Activated T-cell treated with anti-CD3 and anti-CD28 coated beads, Interleukin-2, amount 50 U/mL, for 4 hours (primary cell): Measurements from ENCODE around the gene SCUBE3. TPM values are rescaled to one million over a fixed set of nuclear protein-coding genes. Genes with fewer than 3 reads are reported as not detected.

Source experiments
- ATAC-seq, 2 donors: fragments of 200-7000 bp; cut with Tn5 transposase; one replicate each; pipeline ENCODE4 v1.10.0; 2021
- DNase-seq: peaks from one replicate; pipeline ENCODE4 v3.0.0-alpha.2; 2020
- H3K27me3 Mint-ChIP-seq: one replicate; pipeline ENCODE4 v1.8.0; 2021; ENCODE audit warnings: low read depth, mixed read lengths
- H3K36me3 Mint-ChIP-seq: one replicate; pipeline ENCODE4 v1.8.0; 2022; ENCODE audit warnings: mixed read lengths; ENCODE audit not compliant: insufficient read depth
- H3K4me1 Mint-ChIP-seq: one replicate; pipeline ENCODE4 v1.8.0; 2021; ENCODE audit warnings: low read depth, mixed read lengths
- H3K4me3 Mint-ChIP-seq: one replicate; pipeline ENCODE4 v1.8.0; 2021; ENCODE audit warnings: mild to moderate bottlenecking, moderate library complexity, mixed read lengths
- H3K9me3 Mint-ChIP-seq: one replicate; pipeline ENCODE4 v1.8.0; 2021; ENCODE audit warnings: mixed read lengths
- total RNA-seq, 3 donors: library from RNA; stranded (reverse); gene quantifications; one replicate each; pipeline ENCODE4 v1.2.1, GENCODE V29; 2021

SCUBE3 gene
- total RNA-seq: under 1 TPM in 1 of 3 donors, not detected in 2; 0.03 TPM

DNA sequence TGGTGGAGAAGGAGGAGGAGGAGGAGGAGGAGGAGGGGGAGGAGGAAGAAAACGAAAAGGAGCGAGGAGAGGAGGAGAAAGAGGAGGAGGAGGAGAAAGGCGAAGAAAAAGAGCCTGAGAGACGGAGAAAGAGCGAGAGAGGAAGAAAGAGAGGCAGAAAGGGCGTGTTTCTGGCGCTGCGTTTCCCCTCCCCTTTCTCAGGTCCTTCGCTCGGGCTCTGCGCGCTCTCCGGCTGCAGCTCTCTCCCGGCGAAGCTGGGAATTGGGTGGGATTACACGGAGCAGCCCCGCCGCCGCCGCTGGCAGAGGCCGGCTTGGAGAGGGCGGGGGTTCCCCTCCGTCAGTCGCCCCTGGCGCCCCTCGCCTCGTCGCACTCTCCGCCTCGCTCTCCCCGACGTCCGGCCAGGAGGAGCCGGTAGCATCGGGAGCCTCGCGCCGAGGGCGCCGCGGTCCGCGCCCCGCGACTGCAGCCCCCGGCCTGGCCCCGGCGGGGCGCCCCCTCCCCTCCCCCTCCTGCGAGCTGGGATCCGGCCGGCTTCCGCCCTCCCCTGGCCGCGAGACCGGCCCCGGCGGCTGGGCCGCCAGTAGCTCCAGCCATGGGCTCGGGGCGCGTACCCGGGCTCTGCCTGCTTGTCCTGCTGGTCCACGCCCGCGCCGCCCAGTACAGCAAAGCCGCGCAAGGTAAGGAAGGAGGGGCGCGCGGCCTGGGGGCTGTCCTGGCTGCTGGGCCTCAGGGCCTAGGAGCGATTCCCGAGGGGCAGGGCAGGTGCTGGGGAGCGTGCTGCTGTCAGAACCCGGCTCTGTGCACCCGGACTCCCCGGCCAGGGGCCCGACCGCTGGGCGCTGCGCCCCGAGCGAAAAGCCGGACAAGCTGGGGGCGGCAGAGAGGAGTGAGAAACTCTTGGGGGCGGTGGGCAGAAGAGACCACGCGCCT lies at the start of gene SCUBE3:
Gene SCUBE3, plus strand, starts transcription at position 133 of the 933 bp plus-strand sequence. Its CDS starts 463 bp downstream, at position 596.
- H3K9me3 Mint-ChIP-seq: no peaks in the 10 kb centered on the region
- peak within 1 kb of the TSS; percentile 66 for H3K4me3 Mint-ChIP-seq
- H3K4me1 Mint-ChIP-seq: peaks cover 6% of the 10 kb centered on the region
- ATAC-seq (peak; percentile 59 to 67), DNase-seq (no peak)
- H3K36me3 Mint-ChIP-seq: peaks cover 3% of the 10 kb centered on the region
- H3K27me3 Mint-ChIP-seq: peaks cover 72% of the 10 kb centered on the region

DNA sequence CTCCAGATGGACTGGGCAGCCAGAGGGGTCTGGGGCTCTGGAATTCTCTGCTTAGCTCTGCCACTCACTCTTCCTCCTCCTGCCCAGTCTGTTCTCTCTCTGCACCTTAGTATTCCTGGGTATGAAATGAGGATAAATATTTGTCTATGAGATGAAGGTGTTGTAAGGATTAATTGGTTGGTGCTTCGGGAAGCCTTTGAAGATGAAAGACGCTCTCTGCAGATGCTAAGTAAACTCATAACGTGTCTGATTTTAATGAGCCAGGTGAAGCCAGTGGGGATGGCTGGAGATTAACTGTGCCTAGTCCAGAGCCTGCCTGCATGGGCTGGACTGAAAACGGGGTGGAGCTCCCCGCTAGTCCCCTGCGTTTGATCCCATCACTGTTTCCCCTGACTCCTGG lies 49.5 kb upstream of the SCUBE3 start:
- Mint-ChIP-seq H3K9me3 (no peaks in the 10 kb centered on the region), H3K36me3 (no peaks in the 10 kb centered on the region), H3K27me3 (peaks cover 11% of the 10 kb centered on the region), H3K4me1 (no peaks in the 10 kb centered on the region), H3K4me3 (no peak overlapping the region)
- ATAC-seq (no peak), DNase-seq (no peak)

DNA sequence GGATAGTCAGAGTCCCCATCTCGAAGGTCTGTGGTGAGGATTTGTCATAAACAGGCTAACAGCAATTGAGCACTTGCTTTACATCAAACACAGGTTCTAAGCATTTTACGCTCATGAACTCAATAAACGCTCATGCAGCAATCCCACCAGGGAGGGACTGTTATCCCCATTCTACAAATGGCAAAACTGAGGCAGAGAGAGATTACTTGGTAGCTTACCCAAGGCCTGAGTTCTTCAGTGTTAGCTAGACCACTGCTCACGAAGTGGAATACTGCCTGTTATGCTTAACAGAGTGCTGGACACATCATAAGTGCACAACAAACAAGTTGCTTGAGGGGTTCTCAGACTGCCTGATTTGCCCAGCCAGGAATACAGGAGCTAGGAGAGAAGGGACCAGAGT lies 48.9 kb upstream of the SCUBE3 start:
- no peaks in the 10 kb centered on the region for H3K9me3 Mint-ChIP-seq
- DNase-seq (no peak), ATAC-seq (no peak)
- peaks cover 11% of the 10 kb centered on the region for H3K27me3 Mint-ChIP-seq
- no peaks in the 10 kb centered on the region for H3K36me3 Mint-ChIP-seq
- H3K4me1 Mint-ChIP-seq: no peaks in the 10 kb centered on the region
- no peak overlapping the region for H3K4me3 Mint-ChIP-seq

DNA sequence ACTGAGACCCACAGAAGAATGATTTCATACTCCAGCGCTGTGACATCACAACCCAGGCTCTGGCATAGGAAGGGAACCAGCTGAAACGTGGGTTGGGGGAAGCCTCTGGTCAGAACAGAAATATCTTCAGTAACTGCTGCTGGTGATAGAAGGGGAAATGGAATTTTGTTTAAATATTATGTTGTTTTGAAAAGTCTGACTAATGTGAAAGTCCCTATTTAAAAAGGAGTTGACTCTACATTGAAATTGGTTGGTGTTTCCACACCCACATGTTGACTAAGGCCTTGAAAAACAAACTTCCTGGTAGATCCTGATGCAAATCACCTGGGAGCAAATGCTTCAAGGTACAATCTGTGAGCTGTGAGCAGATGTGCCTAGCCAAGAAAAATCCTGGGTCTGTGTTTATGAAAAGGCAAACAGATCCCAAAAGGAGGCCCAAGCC lies 48.1 kb upstream of the SCUBE3 start:
- peaks cover 14% of the 10 kb centered on the region for H3K27me3 Mint-ChIP-seq
- no peak for DNase-seq
- H3K9me3 Mint-ChIP-seq: no peaks in the 10 kb centered on the region
- no peak for ATAC-seq
- H3K4me3 Mint-ChIP-seq: no peak overlapping the region
- no peaks in the 10 kb centered on the region for H3K36me3 Mint-ChIP-seq
- no peaks in the 10 kb centered on the region for H3K4me1 Mint-ChIP-seq

DNA sequence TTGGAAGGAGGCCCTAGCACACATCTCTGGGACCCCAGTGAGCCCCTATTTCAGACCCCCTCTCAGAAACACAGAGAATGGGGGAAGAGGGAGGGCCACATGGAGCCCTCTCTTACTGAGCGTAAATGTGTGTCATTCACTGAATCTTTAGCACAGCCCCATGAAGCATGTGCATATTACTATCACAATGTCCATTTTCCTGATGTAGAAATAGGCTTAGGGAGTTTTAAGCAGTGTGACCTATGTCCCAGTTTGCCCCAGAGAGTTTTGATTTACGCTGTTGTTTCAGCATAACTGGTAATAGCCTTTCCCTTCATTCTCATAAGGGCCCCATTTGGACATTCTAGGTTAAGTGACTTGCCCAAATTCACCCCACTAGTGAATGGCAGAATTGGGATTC lies 47.6 kb upstream of the SCUBE3 start:
- Mint-ChIP-seq H3K4me1 (no peaks in the 10 kb centered on the region), H3K36me3 (no peaks in the 10 kb centered on the region), H3K27me3 (peaks cover 16% of the 10 kb centered on the region), H3K4me3 (no peak overlapping the region), H3K9me3 (no peaks in the 10 kb centered on the region)
- DNase-seq (no peak), ATAC-seq (no peak)

DNA sequence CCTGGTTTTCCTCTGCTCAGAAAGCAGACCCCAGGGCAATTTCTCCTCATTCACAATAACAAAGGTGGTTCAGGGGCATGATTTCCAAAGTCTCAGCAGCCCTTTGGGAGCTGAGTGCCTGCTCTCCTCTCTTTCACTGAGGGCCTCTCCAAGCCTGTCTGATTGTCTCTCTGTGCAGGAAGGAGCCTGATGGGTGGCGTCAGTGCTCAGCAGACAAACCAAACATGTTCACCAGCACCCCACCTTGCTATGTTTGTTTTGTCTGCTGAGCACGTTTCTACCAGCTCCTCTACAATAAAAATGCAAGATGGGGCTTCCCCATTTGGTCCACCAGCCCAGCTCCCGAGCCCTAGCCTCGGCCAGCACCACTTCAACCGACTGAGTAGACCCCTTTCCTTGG lies 47.2 kb upstream of the SCUBE3 start:
- Mint-ChIP-seq H3K27me3 (peaks cover 16% of the 10 kb centered on the region), H3K9me3 (no peaks in the 10 kb centered on the region), H3K4me1 (no peaks in the 10 kb centered on the region), H3K36me3 (no peaks in the 10 kb centered on the region), H3K4me3 (no peak overlapping the region)
- ATAC-seq: no peak
- no peak for DNase-seq

DNA sequence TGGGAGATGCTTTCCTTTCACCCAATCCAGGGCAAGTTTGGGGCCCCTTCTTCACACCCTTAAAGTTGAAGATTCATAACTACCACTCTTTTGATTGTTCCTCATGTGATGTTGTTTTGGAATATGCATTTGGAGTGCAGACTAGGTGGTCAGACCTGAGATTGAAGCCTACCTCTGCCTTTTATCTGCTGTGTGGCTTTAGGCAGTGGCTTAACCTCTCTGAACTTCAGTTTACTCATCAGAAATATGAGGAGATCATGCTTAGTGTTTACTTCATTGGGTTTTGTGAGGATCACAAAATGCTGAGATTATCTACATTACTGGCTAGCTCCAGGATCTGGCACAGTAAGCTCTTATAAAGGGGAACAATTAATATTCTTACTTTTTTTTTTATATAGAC lies 46.3 kb upstream of the SCUBE3 start:
- no peaks in the 10 kb centered on the region for H3K36me3 Mint-ChIP-seq
- ATAC-seq: no peak
- no peaks in the 10 kb centered on the region for H3K9me3 Mint-ChIP-seq
- peaks cover 16% of the 10 kb centered on the region for H3K27me3 Mint-ChIP-seq
- no peaks in the 10 kb centered on the region for H3K4me1 Mint-ChIP-seq
- no peak overlapping the region for H3K4me3 Mint-ChIP-seq
- DNase-seq: no peak

DNA sequence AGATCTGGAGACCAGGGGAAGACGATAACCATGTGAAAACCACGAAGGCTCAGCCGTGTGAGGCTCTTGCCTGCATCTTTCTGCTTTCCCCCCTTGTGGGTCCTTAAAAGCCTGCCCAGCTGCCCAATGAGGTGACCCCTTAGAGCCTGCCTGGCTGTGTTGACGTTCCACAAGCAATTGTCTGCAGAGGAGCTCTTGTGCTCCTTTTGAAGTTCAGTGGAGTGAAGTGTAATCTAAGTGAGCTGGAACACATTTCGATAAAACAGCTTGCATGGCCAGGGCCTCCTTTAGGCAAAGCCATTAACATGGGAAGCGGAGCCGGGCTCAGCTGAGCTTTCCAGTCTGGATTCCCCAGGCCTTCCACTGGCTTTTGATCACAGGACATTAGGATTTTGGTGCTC lies 45.3 kb upstream of the SCUBE3 start:
- H3K36me3 Mint-ChIP-seq: no peaks in the 10 kb centered on the region
- H3K4me1 Mint-ChIP-seq: peaks cover 3% of the 10 kb centered on the region
- no peak for ATAC-seq
- H3K4me3 Mint-ChIP-seq: no peak overlapping the region
- DNase-seq: no peak
- H3K27me3 Mint-ChIP-seq: peaks cover 14% of the 10 kb centered on the region
- H3K9me3 Mint-ChIP-seq: no peaks in the 10 kb centered on the region

DNA sequence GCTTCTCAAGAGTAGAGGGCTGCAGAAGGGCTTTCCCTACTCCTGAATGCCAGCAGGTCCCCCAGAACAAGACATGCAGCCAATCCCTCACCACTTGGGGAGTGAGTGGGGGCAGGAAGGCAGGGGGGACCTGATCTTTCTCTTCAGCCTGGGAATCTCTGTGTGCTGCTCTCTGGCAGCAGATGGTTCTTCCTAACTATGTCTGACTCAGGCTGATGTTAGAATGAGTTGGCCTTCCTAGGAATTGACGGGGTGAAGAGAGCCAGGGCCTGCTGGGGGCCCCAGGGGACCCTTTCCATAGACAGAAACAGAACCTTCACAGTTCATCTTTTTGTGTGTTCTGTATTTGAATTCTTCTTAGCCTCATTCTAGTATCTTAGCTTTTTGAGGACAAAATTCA lies 43.6 kb upstream of the SCUBE3 start:
- H3K9me3 Mint-ChIP-seq: no peaks in the 10 kb centered on the region
- no peak for ATAC-seq
- H3K27me3 Mint-ChIP-seq: peaks cover 7% of the 10 kb centered on the region

DNA sequence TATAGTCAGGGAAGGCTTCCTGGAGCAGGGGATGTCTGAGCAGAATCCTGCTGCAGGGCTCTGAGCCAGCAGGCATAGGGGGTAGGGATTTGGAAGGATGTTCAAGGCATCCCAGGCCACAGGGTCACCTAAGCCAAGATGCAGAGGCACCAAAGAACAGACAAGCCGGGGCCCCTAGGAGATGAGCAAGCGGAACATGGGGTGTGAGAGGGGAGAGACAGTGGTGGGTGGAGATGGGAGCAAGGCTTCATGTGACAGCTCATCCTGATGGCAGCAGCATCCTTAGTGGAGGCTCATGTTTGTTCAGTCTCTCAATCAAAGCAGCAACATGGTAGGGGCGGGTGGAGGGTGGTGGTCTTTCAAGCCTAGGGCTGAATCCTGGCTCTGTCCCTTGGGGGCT lies 42.9 kb upstream of the SCUBE3 start:
- Mint-ChIP-seq H3K27me3 (peaks cover 9% of the 10 kb centered on the region), H3K9me3 (no peaks in the 10 kb centered on the region), H3K36me3 (no peaks in the 10 kb centered on the region), H3K4me3 (no peak overlapping the region), H3K4me1 (peaks cover 9% of the 10 kb centered on the region)
- no peak for DNase-seq
- ATAC-seq: no peak

More for the DNA sequence above, 43.6 kb upstream of the SCUBE3 start:
- Mint-ChIP-seq H3K4me1 (peaks cover 9% of the 10 kb centered on the region), H3K36me3 (no peaks in the 10 kb centered on the region), H3K4me3 (no peak overlapping the region)
- DNase-seq: no peak

DNA sequence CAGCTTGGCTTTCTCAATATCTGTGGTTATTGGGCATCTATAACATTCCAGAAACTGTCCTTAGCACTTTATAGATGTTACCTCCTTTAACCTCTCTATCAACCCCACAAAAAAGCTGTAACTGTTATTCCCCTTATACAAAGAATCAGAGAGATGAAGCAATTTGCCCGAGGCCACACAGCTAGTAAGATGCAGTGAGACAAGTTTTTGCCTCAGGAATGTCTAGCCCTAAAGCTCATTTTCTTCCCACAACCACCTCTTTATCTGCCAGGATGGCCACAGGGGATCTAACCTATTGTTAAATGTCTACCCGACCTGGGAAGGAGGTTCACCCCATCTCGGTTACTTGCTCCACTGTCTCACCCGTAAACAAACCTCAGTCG lies 40.7 kb upstream of the SCUBE3 start:
- Mint-ChIP-seq H3K9me3 (no peaks in the 10 kb centered on the region), H3K4me1 (peaks cover 9% of the 10 kb centered on the region), H3K27me3 (peaks cover 10% of the 10 kb centered on the region), H3K36me3 (no peaks in the 10 kb centered on the region), H3K4me3 (no peak overlapping the region)
- ATAC-seq (no peak), DNase-seq (no peak)

DNA sequence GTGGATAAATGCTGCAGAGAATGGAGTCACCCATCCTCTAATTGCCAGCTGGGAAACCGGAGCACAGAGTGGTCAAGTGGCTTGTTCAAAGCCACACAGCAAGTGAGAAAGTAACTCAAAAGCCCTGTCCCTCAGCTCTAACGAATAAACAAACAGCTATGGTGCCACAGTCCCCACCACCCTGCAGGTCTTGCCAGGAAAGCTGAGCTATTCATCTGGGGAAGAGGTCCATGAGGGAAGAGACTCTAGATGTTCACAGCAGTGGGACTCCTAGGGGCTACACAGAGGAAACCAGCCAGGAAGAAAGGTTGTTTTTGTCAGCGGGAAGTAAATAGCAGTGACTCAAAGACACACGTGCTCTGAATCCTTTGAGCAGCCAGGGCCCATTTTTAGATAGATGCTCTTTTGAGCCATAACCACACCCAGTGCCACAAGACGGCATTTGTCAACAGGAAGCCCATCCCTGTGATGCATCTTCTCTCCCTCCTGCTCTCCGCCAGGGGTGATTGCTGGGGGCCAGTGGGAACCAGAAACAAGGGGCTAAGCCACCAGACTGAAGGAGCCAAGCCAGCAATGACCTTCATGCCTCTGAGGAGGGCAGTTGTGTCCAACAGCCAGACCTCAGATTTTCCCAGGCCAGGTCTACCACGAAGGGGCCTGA lies 40.2 kb upstream of the SCUBE3 start:
- ATAC-seq (no peak), DNase-seq (no peak)
- Mint-ChIP-seq H3K27me3 (peaks cover 10% of the 10 kb centered on the region), H3K4me1 (peaks cover 9% of the 10 kb centered on the region), H3K9me3 (no peaks in the 10 kb centered on the region), H3K4me3 (no peak overlapping the region), H3K36me3 (no peaks in the 10 kb centered on the region)

DNA sequence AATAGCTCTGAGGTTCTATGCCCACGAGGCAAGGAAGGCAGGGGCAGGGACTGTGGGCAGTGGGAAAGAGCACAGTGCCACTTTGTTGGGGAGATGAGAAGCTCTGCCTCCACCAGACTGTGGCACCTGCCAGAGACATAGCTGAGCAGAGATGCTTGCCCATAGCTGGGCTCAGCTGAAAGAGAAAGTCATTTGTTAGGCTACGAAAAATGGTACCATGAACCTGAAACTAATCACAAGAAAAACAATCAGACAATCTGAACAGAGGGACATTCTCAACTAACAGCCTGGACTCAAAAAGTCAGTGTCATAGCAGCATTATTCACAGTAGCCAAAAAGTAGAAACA lies 39.7 kb upstream of the SCUBE3 start:
- Mint-ChIP-seq H3K4me1 (peaks cover 9% of the 10 kb centered on the region), H3K9me3 (no peaks in the 10 kb centered on the region), H3K36me3 (no peaks in the 10 kb centered on the region), H3K27me3 (peaks cover 10% of the 10 kb centered on the region), H3K4me3 (no peak overlapping the region)
- ATAC-seq (no peak), DNase-seq (no peak)

DNA sequence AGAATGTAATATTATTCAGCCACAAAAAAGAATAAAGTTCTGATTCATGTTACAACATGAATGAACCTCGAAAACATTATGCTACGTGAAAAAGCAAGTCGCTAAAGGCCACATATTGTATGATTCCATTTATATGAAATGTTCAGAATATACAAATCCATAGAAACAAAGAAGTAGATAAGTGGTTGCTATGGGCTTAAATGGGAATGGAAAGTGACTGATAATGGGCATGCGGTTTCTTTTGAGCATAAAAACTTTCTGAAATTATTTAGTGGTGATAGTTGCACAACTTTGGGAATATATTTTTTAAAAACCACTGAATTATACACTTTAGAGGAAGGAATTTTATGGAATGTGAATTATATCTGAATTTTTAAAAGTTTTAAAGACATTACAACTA lies 39.3 kb upstream of the SCUBE3 start:
- Mint-ChIP-seq H3K27me3 (peaks cover 10% of the 10 kb centered on the region), H3K4me3 (no peak overlapping the region), H3K36me3 (no peaks in the 10 kb centered on the region), H3K9me3 (no peaks in the 10 kb centered on the region), H3K4me1 (peaks cover 9% of the 10 kb centered on the region)
- DNase-seq (no peak), ATAC-seq (no peak)
